Keratinocyte (primary cell): ENCODE data around the gene CAMK2D. TPM values are rescaled to one million over a fixed set of nuclear protein-coding genes. Genes with fewer than 3 reads are reported as not detected.

Experiments
- DNase-seq: peaks from one replicate; pipeline ENCODE4 v3.0.0-alpha.2; 2011; ENCODE audit warnings: low read depth, missing footprints, low spot score
- FAIRE-seq: peaks from 2 replicates; lab custom pipeline; 2011; peaks lifted over from hg19 to GRCh38; lab: Jason Lieb, UNC
- H2AFZ ChIP-seq: 2 replicates; pipeline ENCODE4 v1.6.0; 2012; ENCODE audit warnings: low read length, control low read depth, inconsistent platforms; ENCODE audit not compliant: control insufficient read depth
- H3K27ac ChIP-seq: 2 replicates; pipeline ENCODE4 v1.5.1; 2011; ENCODE audit warnings: low read length; ENCODE audit not compliant: control insufficient read depth, insufficient read depth
- H3K27me3 ChIP-seq: 3 replicates; pipeline ENCODE4 v1.6.0; 2011; ENCODE audit warnings: low read length; ENCODE audit not compliant: control insufficient read depth, insufficient read depth; ENCODE audit errors: extremely low read depth
- H3K36me3 ChIP-seq, 2 experiments: 2 replicates in 1 of 2; 3 replicates in 1 of 2; pipeline ENCODE4 v1.5.1; 2011; ENCODE audit warnings: low read length in 2 of 2, mild to moderate bottlenecking in 1 of 2; ENCODE audit not compliant: control insufficient read depth in 2 of 2, insufficient read depth in 2 of 2; ENCODE audit errors: extremely low read depth in 1 of 2
- H3K4me1 ChIP-seq: 3 replicates; pipeline ENCODE4 v1.5.1; 2011; ENCODE audit warnings: low read length; ENCODE audit not compliant: control insufficient read depth, insufficient read depth; ENCODE audit errors: extremely low read depth
- H3K4me2 ChIP-seq: 3 replicates; pipeline ENCODE4 v1.6.0; 2011; ENCODE audit warnings: low read depth, low read length; ENCODE audit not compliant: control insufficient read depth, insufficient read depth; ENCODE audit errors: extremely low read depth
- H3K4me3 ChIP-seq, 3 experiments: fragments of 200-600 bp in 1 of 3; sonication (generic) in 1 of 3; 2 replicates in 2 of 3; 3 replicates in 1 of 3; pipeline ENCODE4 v1.5.1; 2011 to 2016; ENCODE audit warnings: low read length in 3 of 3, mild to moderate bottlenecking in 3 of 3, control low read depth in 2 of 3, inconsistent platforms in 1 of 3, low read depth in 1 of 3, mixed read lengths in 1 of 3, mixed run types in 1 of 3, moderate library complexity in 1 of 3; ENCODE audit not compliant: control insufficient read depth in 2 of 3, insufficient read depth in 2 of 3; ENCODE audit errors: extremely low read depth in 1 of 3
- H3K79me2 ChIP-seq: 2 replicates; pipeline ENCODE4 v1.6.0; 2012; ENCODE audit warnings: low read length; ENCODE audit not compliant: control insufficient read depth, insufficient read depth
- H3K9ac ChIP-seq: 3 replicates; pipeline ENCODE4 v1.6.0; 2011; ENCODE audit warnings: low read length; ENCODE audit not compliant: control insufficient read depth, insufficient read depth; ENCODE audit errors: extremely low read depth
- H3K9me1 ChIP-seq: 3 replicates; pipeline ENCODE4 v1.6.0; 2011; ENCODE audit warnings: low read length; ENCODE audit not compliant: control insufficient read depth, insufficient read depth; ENCODE audit errors: extremely low read depth
- H3K9me3 ChIP-seq: 2 replicates; pipeline ENCODE4 v1.5.1; 2012; ENCODE audit warnings: low read depth, low read length; ENCODE audit not compliant: control insufficient read depth
- H4K20me1 ChIP-seq: 3 replicates; pipeline ENCODE4 v1.6.0; 2011; ENCODE audit warnings: low read length; ENCODE audit not compliant: control insufficient read depth, insufficient read depth; ENCODE audit errors: extremely low read depth
- CTCF ChIP-seq, 3 experiments: IDR thresholded peaks in 1 of 3; conservative IDR thresholded peaks in 1 of 3; optimal IDR thresholded peaks in 1 of 3; 2 replicates in 2 of 3; 3 replicates in 1 of 3; pipeline versions ENCODE3 to v1.5.1; 2011; ENCODE audit warnings: low read length in 3 of 3, mild to moderate bottlenecking in 3 of 3, moderate library complexity in 2 of 3, control low read depth in 1 of 3, inconsistent platforms in 1 of 3; ENCODE audit not compliant: insufficient read depth in 2 of 3; ENCODE audit errors: extremely low read depth in 1 of 3
- EZH2 ChIP-seq: IDR thresholded peaks from one replicate; pipeline ENCODE4 v1.6.1; 2012; ENCODE audit warnings: inconsistent platforms, mild to moderate bottlenecking, low read length, moderate library complexity
- dilution Hi-C: fragments of 300-500 bp; cut with MboI; formaldehyde crosslinking; loops from one replicate; pipeline ENCODE4 v1.7.0; 2020; ENCODE audit warnings: low sequenced_read_pairs; ENCODE audit not compliant: extremely low pct_ligation_motif_present
- polyA minus RNA-seq, 3 experiments: library from RNA; depleted of rRNA, polyadenylated mRNA; stranded (reverse); fragments of >200 nt; gene quantifications; 1 replicate in 1 of 3; 2 replicates in 1 of 3; 3 replicates in 1 of 3; pipeline ENCODE4 v1.2.3, GENCODE V29; 2011
- polyA plus RNA-seq, 5 experiments: library from polyadenylated mRNA; depleted of rRNA in 3 of 5; stranded (reverse) in 3 of 5; stranded (forward) in 1 of 5; unstranded in 1 of 5; fragments of >200 nt; gene quantifications; 1 replicate in 1 of 5; 2 replicates in 3 of 5; 3 replicates in 1 of 5; pipeline versions ENCODE4 v1.2.1 to v1.2.3, GENCODE V29; 2011 to 2012; ENCODE audit warnings: missing spikeins in 2 of 5, low read depth in 1 of 5, low replicate concordance in 1 of 5

CAMK2D gene
- 13.2 to 18.8 TPM (median 16.7 TPM) in 3 replicates for polyA plus RNA-seq
- polyA plus RNA-seq (2011; ENCODE audit: low read depth): 64.7 TPM
- 8.1 and 18.3 TPM in 2 replicates for polyA plus RNA-seq (2011; cell fraction: cytosol; rRNA removed)
- polyA plus RNA-seq (2011; cell fraction: nucleus; rRNA removed): 12.2 and 16.2 TPM in 2 replicates
- 12.1 and 30.6 TPM in 2 replicates for polyA plus RNA-seq (2012; ENCODE audit: low replicate concordance)
- 6.4 to 40.9 TPM (median 28.5 TPM) in 3 replicates for polyA minus RNA-seq
- polyA minus RNA-seq (2011; cell fraction: cytosol; rRNA and poly(A)+ RNA removed): 24.6 TPM
- polyA minus RNA-seq (2011; cell fraction: nucleus; rRNA and poly(A)+ RNA removed): 24.5 and 38.5 TPM in 2 replicates

- H3K9me1 ChIP-seq: no peaks in the 10 kb centered on the region
- FAIRE-seq: peak; percentile 68
- H3K4me3 ChIP-seq: peak within 1 kb of the TSS; percentile 75 to 90 (median 82)
- TF ChIP-seq CTCF (optimal IDR thresholded peaks at IDR 0.05 in 1 of 3, IDR thresholded peaks at IDR 0.05 in 1 of 3, conservative IDR thresholded peaks at IDR 0.05 in 1 of 3; ENCODE audit: extremely low read depth in 1 of 3, insufficient read depth in 2 of 3, low read length in 3 of 3) (peak; percentile 40 to 82 (median 53)), EZH2 (no peak)
- H3K79me2 ChIP-seq: peaks cover 28% of the 10 kb centered on the region
- H3K4me1 ChIP-seq: peaks cover 12% of the 10 kb centered on the region
- peak within 1 kb of the TSS; percentile 98 for H3K27ac ChIP-seq
- peak within 1 kb of the TSS; percentile 95 for H3K4me2 ChIP-seq
- H4K20me1 ChIP-seq: no peaks in the 10 kb centered on the region
- dilution Hi-C loops: no loop called here
- no peaks in the 10 kb centered on the region for H3K27me3 ChIP-seq
- H3K9ac ChIP-seq: peak within 1 kb of the TSS; percentile 96
- H3K9me3 ChIP-seq: no peaks in the 10 kb centered on the region
- H3K36me3 ChIP-seq: no peaks in the 10 kb centered on the region
- DNase-seq: no peak
- peak within 1 kb of the TSS; percentile 90 for H2AFZ ChIP-seq
These were observed at the start of gene CAMK2D for GRCh38 chr4:113761620-113762185. CAMK2D (minus strand) TSS chr4:113761738; CDS start chr4:113761068, 670 bp downstream.

- no peak overlapping the region for H3K9ac ChIP-seq
- H3K4me1 ChIP-seq: no peaks in the 10 kb centered on the region
- H3K36me3 ChIP-seq: no peaks in the 10 kb centered on the region
- H3K4me2 ChIP-seq: no peak overlapping the region
- no peak overlapping the region for H2AFZ ChIP-seq
- H3K27me3 ChIP-seq: no peaks in the 10 kb centered on the region
- TF ChIP-seq CTCF (optimal IDR thresholded peaks at IDR 0.05 in 1 of 3, IDR thresholded peaks at IDR 0.05 in 1 of 3, conservative IDR thresholded peaks at IDR 0.05 in 1 of 3; ENCODE audit: extremely low read depth in 1 of 3, insufficient read depth in 2 of 3, low read length in 3 of 3): no peak
- no peak for TF ChIP-seq EZH2
- H3K9me3 ChIP-seq: no peaks in the 10 kb centered on the region
- FAIRE-seq: no peak
- no peak overlapping the region for H3K4me3 ChIP-seq
- no peak overlapping the region for H3K27ac ChIP-seq
- dilution Hi-C loops: no loop called here
- no peaks in the 10 kb centered on the region for H4K20me1 ChIP-seq
- H3K9me1 ChIP-seq: no peaks in the 10 kb centered on the region
- no peak for DNase-seq
- no peaks in the 10 kb centered on the region for H3K79me2 ChIP-seq
These were observed 49.4 kb upstream of the CAMK2D start for GRCh38 chr4:113810906-113811305.
